NCI-H1417 (cell line): Measurements from ENCODE around the gene ZBTB17.
"Not testable (repeated sequence)": the region's sequence is repeated elsewhere in the genome, so short reads cannot be mapped to it uniquely, and the experiment has no call there.

Experiments used
- DNase-seq, 3 experiments: peaks; one replicate each; lab custom pipeline; 2025; lab: John Stamatoyannopoulos, UW

The ZBTB17 gene

DNA sequence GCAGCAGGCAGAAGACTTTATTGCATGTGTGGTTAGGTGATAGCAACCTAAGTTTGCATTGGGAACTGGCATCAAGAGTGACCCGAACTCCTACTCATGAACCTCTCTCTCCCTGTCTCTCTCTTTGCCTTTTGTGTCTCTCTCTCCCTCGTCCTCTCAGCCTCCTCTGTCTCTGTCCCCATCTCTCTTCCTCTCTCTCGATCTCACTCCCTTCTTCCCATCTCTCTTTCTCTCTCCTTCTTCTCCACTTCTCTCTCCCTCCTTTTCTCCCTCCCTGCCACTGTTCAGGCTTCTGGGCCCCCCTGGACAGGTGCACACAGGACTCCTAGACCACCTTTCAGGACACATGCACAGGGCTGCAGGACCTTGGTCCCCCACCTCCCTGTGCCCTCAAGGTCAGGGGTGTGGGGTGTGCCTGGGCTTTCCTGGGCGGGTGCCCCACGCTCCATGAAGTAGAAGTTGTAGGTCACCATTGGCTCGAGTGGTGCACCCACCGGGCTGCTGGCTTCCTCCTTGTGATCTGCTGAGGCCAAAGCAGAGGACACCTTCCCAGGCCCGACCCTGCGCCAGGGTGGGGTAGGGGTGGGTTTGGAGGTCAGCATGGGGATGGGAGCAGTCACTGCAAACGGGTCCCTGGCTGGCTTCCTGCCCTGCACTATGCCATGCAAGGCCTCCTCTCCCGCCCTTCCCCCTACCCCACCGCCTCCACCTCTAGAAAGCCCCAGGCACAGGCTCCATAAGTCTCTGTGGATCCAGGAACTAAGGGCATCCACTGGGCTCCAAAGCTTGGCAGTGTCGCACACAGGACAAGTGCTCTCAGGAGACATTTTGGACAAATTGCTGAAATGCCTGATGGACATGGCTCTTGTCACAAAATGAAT is 13.2 kb upstream of the ZBTB17 start:
- no peak for DNase-seq

DNA sequence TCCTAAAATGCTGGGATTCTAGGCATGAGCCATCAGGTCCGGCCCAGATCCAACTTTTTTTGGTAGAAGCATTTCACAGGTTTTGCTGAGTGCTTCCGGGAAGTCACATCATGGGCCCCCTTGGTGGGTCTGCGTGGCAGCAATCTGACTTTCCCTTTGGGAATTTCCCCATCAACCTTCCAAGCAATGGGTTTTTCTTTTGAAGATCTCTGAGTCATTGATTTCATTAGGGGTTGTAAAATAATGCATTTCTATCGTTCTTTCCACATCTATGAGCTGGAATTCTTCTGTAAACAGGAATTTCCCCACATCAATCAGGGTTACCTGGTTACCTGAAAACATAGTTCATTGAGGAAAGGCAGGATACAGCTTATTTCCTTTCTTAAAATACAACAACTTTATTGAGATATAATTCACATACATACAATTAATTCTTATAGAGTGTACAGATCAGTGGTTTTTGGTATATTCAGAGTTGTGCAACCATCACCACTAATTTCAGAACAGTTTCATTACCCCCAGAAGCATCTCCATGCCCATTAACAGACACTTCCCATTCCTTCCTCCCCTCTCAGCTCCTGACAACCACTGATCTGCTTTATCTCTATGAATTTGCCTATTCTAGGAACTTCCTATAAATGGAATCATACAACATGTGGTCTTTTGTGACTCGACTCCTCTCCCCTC is 9.9 kb upstream of the ZBTB17 start:
- no peak for DNase-seq

DNA sequence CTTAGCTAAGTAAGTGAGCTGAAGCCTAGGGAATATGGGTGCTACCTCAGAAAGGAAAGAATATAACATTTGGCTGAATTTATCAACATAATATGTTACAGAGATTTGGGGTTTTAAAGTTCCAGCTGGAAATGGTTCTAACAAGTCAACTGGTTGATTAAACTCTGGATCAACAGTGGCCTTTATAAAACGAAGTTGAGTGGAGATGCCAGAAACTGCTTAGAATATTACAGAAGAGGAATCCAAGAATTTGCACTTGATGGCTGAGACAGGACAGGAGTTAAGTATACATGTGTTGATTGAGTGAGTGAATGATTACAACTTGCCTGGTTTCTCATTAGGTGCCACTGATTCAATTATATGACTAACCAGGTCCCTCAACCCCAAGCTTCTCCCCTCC is 7.4 kb upstream of the ZBTB17 start:
- DNase-seq, result no peak

DNA sequence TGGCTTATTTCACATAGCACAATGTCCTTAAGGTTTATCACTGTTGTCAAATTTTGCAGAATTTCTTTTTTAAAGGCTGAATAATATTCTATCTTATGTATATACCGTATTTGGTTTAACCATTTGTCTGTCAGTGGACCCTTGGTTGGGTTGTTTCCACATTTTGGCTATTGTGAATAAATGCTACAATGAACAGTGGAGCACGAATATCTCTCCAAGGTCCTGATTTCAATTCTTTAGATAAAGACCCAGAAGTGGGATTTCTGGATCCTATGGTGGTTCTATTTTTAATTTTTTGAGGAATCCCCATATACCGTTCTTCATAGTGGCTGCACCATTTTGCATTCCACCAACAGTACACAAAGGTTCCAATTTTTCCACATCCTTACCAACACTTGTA is 5.8 kb upstream of the ZBTB17 start:
- DNase-seq, result no peak

GRCh38 chr1:15977947-15978346 is 2.0 kb upstream of the ZBTB17 start:
- not testable (repeated sequence) for DNase-seq

DNA sequence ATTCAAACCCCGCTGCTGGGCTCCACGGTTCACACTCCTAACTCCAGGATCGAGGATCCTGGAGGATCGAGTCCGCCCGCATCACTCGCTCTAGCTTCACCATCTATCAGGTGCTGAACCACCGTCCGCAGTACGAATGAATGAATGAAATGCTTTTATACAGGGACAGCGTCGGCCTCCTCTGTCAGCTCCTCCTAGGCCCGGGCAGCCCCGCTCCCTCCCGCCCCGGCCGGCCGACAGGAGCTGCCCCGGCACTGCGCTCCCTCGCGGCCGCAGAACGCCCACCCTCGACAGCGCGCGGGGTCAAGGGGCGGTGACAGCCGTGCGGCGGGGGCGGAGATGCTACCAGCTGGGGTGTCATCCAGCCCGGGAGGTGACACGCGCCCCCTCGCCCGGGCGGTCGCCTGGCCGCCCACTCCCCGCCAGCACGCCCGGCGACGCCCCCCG is 520 bp downstream of the ZBTB17 start:
- DNase-seq, result peak; percentile 29 to 73 (median 71)

- DNase-seq, result no peak
Measured at GRCh38 chr1:15974855-15975254, 1.0 kb downstream of the ZBTB17 start.

- DNase-seq, result no peak
Measured at GRCh38 chr1:15973772-15974171, 2.1 kb downstream of the ZBTB17 start.

GRCh38 chr1:15972409-15972808 is 3.5 kb downstream of the ZBTB17 start:
- no peak for DNase-seq

- no peak for DNase-seq
Measured at GRCh38 chr1:15970911-15971310, 5.0 kb downstream of the ZBTB17 start.

- DNase-seq, result no peak
Measured at GRCh38 chr1:15969321-15969880, 6.5 kb downstream of the ZBTB17 start.

DNA sequence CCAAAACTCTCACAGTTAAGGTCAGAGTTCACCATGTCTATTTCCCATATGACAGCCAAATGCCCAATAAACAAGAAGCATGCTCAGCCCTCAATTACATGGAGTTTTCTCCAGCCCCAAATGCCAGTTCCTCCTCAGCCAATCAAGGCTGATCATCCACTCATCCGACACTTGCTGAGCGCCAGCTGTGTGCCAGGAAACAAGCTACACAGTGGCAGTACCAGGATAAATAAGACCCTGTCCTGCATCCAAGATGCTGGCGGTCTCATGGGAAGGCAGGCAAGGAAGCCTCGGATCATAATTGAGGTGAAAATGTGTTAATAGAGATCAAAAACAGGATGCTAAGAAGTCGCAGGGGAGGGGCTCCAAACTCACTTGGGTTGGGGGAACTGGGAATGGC is 7.7 kb downstream of the ZBTB17 start:
- no peak for DNase-seq

- no peak for DNase-seq
Measured at GRCh38 chr1:15966956-15967344, 9.0 kb downstream of the ZBTB17 start.

DNA sequence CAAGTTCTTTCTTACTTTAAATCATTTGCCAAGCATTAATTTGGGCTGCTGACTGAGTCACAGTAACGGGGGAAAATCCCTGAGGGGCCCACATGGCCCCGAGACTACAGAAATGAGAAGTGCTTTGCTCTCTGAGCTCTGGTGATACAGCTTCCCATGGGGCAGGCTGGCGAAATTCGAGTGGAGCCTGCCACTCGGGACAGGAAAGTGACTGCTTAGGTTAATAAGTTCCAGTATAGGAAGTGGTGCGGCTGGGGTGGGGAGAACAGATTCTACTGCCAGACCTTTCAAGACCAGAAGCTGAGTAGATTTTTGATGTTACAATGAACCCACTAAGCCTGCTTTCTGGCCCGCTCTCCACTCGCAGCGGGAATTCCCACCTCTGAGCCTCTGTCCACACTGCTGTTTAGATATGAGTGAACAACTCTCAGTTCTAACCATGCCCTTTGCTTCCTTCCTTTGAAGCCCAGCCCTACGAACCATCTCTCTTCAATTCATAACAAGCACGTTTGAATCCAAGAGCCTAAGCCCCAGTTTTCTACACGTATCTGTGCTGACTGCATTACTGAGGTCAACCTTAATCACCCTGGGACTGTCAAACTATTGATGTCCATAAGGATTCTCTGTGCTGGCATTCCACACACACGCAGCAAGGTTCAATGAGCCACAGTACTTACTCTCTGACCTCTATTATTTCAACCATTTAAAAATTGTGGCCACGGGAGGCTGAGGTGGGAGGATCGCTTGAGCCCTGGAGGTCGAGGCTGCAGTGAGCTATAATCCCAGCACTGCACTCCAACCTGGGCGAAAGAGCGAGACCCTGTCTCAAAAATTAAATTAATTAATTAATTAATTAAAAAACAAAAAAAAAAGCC is 9.6 kb downstream of the ZBTB17 start:
- no peak for DNase-seq

DNA sequence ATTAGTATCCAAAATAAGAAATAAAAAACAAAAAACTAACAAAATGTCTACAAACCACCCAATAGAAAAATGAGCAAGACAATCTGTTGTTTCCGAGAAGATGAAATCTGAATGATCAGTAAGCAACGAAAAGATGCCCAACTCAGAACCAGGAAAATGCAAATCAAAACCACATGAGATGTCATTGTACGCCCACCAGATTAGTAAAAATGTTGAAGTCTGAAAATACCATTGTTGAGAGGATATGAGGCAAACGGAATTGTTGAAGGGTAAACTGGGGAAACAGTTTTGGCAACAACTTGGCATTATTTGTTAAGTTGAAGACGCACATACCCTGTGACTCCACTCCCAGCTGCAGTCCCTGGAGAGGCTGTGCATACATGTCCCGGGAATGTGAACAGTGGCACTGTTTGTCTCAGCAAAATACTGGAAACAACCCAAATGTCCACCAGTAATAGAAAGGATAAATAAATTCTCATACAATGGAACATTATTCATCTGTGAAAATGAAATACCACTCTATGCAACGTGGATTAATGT is 10.6 kb downstream of the ZBTB17 start:
- no peak for DNase-seq

GRCh38 chr1:15963968-15964648 is 11.8 kb downstream of the ZBTB17 start:
- DNase-seq, result no peak

- DNase-seq, result no peak
Measured at GRCh38 chr1:15963363-15963967, 12.4 kb downstream of the ZBTB17 start.

GRCh38 chr1:15962671-15963362 is 13.1 kb downstream of the ZBTB17 start:
- no peak for DNase-seq

DNA sequence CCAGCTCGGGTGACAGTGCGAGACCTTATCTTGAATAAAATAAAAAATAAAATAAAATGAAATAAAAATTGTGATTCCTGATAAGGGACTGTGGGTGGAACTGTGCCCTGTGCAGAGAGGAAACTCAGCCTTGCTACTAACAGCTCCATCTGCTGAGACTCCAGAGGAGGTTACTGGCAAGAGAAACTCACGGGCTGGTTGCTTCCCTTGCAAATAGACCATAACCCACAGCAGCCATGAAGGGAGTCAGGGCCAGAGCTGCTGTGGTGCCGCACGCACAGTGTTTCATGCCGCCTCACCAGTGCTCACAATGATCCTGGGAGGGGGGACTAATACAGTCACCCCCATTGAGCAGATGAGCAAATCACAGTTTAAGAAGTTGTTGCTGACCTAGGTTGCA is 13.7 kb downstream of the ZBTB17 start:
- no peak for DNase-seq

DNA sequence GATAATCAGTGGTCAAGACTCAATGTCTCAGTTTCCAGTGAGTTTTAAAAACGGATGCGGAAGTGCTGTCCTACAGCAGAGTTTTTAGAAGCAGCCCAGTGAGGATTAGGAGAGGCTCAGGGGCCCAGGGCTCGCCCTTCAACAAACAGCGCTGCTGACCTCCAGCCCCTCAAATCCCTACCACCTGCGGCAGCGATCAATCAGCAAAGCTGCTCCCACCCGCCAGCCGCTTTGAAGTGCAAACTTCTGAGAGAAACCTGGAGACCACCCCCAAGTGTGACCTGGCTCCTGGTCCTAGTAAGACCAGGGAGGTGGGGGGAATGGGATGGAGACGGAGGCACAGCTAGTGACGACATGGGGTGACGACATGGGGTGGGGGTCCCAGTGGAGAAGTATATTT is 14.4 kb downstream of the ZBTB17 start:
- DNase-seq, result no peak
